Tibial nerve (tissue), 4 donors: ENCODE measurements around the gene CCDC197. TPM values are rescaled to one million over a fixed set of nuclear protein-coding genes. Genes with fewer than 3 reads are reported as not detected.
A peak's percentile ranks its signal among the peaks of the same experiment; 100 is the strongest.

Source experiments
- DNase-seq, 2 donors: peaks; one replicate each; pipeline ENCODE4 v3.0.0-alpha.2; 2019; ENCODE audit warnings: low spot score in 2 of 2
- H3K27ac ChIP-seq, 4 donors: fragments of 200-600 bp; sonication (generic) in 3 of 4; one replicate each; pipeline ENCODE4 v1.5.1; 2017 to 2019; ENCODE audit warnings: mild to moderate bottlenecking in 1 of 4
- H3K27me3 ChIP-seq, 2 donors: fragments of 200-600 bp; sonication (generic) in 1 of 2; one replicate each; pipeline versions ENCODE4 v1.5.1 to v1.6.0; 2017 to 2019
- H3K36me3 ChIP-seq, 3 donors: fragments of 200-600 bp; sonication (generic); one replicate each; pipeline ENCODE4 v1.5.1; 2018 to 2019
- H3K4me1 ChIP-seq, 4 donors: fragments of 200-600 bp; sonication (generic) in 3 of 4; one replicate each; pipeline ENCODE4 v1.5.1; 2017 to 2019
- H3K4me3 ChIP-seq, 4 donors: fragments of 200-600 bp; sonication (generic) in 3 of 4; one replicate each; pipeline ENCODE4 v1.5.1; 2017 to 2019; ENCODE audit warnings: mild to moderate bottlenecking in 1 of 4, moderate library complexity in 1 of 4
- H3K9me3 ChIP-seq, 4 donors: fragments of 200-600 bp; sonication (generic) in 3 of 4; one replicate each; pipeline ENCODE4 v1.5.1; 2017 to 2019
- CTCF ChIP-seq, 5 experiments: fragments of 200-600 bp in 3 of 5; fragments of 450-650 bp in 2 of 5; sonication (generic) in 3 of 5; IDR thresholded peaks; one replicate each; pipeline ENCODE4 v1.5.1; 2016 to 2019; ENCODE audit warnings: antibody characterized with exemption in 5 of 5, mild to moderate bottlenecking in 3 of 5, moderate library complexity in 2 of 5
- EP300 ChIP-seq, 2 donors: sonication (generic); formaldehyde crosslinking; IDR thresholded peaks; one replicate each; pipeline ENCODE4 v1.6.1; 2017; ENCODE audit warnings: antibody characterized with exemption in 2 of 2, mild to moderate bottlenecking in 1 of 2
- POLR2A ChIP-seq, 2 donors: fragments of 450-650 bp; IDR thresholded peaks; one replicate each; pipeline ENCODE4 v1.6.1; 2017; ENCODE audit warnings: antibody characterized with exemption in 2 of 2, mild to moderate bottlenecking in 2 of 2, moderate library complexity in 2 of 2
- WGBS, 2 donors: methylation state at CpG; one replicate each; pipeline ENCODE4 v1.1.5; 2018; 5-methylcytosine and 5-hydroxymethylcytosine counted together
- total RNA-seq, 4 donors: library from RNA; depleted of rRNA; stranded (reverse); fragments of >200 nt; gene quantifications; one replicate each; pipeline ENCODE4 v1.1.0, GENCODE V29; 2016

Gene CCDC197
- total RNA-seq, 4 donors from 2014 or later, result not detected

DNA sequence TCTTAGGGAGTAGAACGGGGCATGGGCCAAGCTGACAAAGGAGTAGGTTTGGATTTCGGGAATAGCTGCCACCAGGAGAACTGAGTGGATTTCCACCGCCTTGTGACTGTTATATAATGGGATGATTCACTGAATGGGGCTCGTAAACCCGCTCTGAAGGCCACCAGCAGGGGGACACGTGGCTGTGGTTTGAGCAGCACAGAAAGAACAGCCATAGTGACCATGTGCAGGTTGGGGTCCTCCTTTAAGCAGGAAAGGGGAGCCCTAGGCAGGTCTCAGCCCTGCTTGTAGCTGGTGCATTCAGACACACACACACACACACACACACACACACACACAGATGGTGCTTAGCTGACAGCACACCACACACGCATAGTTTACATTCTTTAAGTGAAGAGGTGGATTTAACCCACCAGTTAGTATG is 12.1 kb upstream of the CCDC197 start:
- H3K27me3 ChIP-seq, result no peaks in the 10 kb centered on the region
- DNase-seq, result no peak
- peak in 1 of 2 donors; percentile 8 for TF ChIP-seq EP300 (IDR thresholded peaks at IDR 0.05)
- TF ChIP-seq CTCF (IDR thresholded peaks at IDR 0.05), result peak in 1 of 5 experiments; percentile 25
- TF ChIP-seq POLR2A (IDR thresholded peaks at IDR 0.05), result no peak
- H3K9me3 ChIP-seq, result no peaks in the 10 kb centered on the region
- H3K4me1 ChIP-seq, result no peaks in the 10 kb centered on the region
- H3K36me3 ChIP-seq, result no peaks in the 10 kb centered on the region
- H3K4me3 ChIP-seq, result no peak overlapping the region
- no peak overlapping the region for H3K27ac ChIP-seq
- 21 to 32% methylated on average over 6 to 7 of the region's 7 CpGs for WGBS, 2 donors

- H3K36me3 ChIP-seq, result no peaks in the 10 kb centered on the region
- no peaks in the 10 kb centered on the region for H3K4me1 ChIP-seq
- H3K27me3 ChIP-seq, result no peaks in the 10 kb centered on the region
- H3K27ac ChIP-seq, result no peak overlapping the region
- no peak for TF ChIP-seq POLR2A (IDR thresholded peaks at IDR 0.05)
- TF ChIP-seq CTCF (IDR thresholded peaks at IDR 0.05), result no peak
- no peak for TF ChIP-seq EP300 (IDR thresholded peaks at IDR 0.05)
- DNase-seq, result no peak
- 64% methylated on average over 8 to 9 of the region's 9 CpGs for WGBS, 2 donors
- H3K4me3 ChIP-seq, result no peak overlapping the region
- no peaks in the 10 kb centered on the region for H3K9me3 ChIP-seq
These were observed 10.1 kb upstream of the CCDC197 start for GRCh38 chr14:93986955-93987354.

DNA sequence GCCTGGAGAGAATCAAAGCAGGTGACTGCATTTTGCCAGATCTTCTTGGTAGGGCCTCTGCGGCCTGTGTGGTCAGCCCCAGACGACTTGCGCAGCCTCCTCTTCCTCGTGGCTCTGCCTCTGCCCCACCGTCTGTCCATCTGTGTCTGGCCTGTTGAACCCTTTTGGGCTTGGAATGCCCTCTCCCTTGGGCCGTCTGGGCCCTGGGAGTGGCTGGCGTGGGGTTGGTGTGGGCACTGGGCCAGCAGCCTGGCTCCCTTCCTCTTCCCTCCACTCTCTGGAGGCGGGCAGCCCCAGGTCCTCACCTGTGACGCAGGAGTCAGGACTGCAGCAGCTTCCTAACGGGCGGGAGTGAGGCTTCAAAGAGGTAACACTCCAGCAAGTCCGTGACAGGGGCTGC is 9.7 kb upstream of the CCDC197 start:
- DNase-seq, result no peak
- Histone ChIP-seq H3K27ac (no peak overlapping the region), H3K27me3 (no peaks in the 10 kb centered on the region), H3K4me3 (no peak overlapping the region), H3K9me3 (no peaks in the 10 kb centered on the region), H3K36me3 (no peaks in the 10 kb centered on the region), H3K4me1 (no peaks in the 10 kb centered on the region)
- TF ChIP-seq CTCF (IDR thresholded peaks at IDR 0.05) (no peak), POLR2A (IDR thresholded peaks at IDR 0.05) (no peak), EP300 (IDR thresholded peaks at IDR 0.05) (no peak)
- WGBS, 2 donors, result 59% methylated on average over 11 to 12 of the region's 12 CpGs

DNA sequence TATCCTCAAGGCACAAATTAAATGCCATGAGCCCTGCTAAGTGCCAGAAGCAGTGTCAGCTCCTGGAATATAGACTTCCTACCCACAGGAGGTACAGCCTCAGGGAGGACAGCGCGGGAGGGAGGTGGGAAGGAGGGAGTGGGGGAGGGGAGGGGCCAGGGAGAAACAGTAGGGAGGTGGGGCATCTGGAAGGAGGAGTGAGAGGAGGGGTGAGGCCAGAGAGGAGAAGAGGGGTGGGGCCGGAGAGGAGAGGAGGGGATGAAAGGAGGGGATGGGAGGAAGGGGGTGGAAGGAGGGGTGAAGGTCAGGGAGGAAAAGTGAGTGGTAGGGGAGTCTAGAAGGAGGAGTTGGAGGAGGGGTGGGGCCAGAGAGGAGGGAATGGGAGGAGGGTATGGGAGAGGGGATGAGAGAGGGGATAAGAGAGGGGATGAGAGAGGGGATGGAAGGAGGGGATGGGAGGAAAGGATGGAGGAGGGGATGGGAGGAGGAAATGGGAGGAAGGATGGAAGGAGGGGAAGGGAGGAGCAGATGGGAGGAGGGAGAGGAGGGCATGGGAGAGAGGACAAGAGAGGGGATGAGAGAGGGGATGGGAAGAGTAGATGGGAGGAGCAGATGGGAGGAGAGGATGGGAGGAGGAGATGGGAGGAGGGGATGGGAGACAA is 9.2 kb upstream of the CCDC197 start:
- H3K36me3 ChIP-seq, result no peaks in the 10 kb centered on the region
- TF ChIP-seq CTCF (IDR thresholded peaks at IDR 0.05) (no peak), POLR2A (IDR thresholded peaks at IDR 0.05) (no peak), EP300 (IDR thresholded peaks at IDR 0.05) (no peak)
- no peak overlapping the region for H3K4me3 ChIP-seq
- H3K27me3 ChIP-seq, result no peaks in the 10 kb centered on the region
- H3K4me1 ChIP-seq, result no peaks in the 10 kb centered on the region
- H3K9me3 ChIP-seq, result no peaks in the 10 kb centered on the region
- H3K27ac ChIP-seq, result no peak overlapping the region
- 70 to 76% methylated on average over 3 of the region's 3 CpGs for WGBS, 2 donors
- DNase-seq, result no peak

GRCh38 chr14:93989939-93990338 is 7.2 kb upstream of the CCDC197 start:
- H3K36me3 ChIP-seq, result no peaks in the 10 kb centered on the region
- H3K9me3 ChIP-seq, result no peaks in the 10 kb centered on the region
- H3K27ac ChIP-seq, result no peak overlapping the region
- no peak for TF ChIP-seq POLR2A (IDR thresholded peaks at IDR 0.05)
- TF ChIP-seq CTCF (IDR thresholded peaks at IDR 0.05), result no peak
- no peak for TF ChIP-seq EP300 (IDR thresholded peaks at IDR 0.05)
- 56 to 60% methylated on average over 4 of the region's 4 CpGs for WGBS, 2 donors
- no peak overlapping the region for H3K4me3 ChIP-seq
- no peaks in the 10 kb centered on the region for H3K27me3 ChIP-seq
- no peak for DNase-seq
- H3K4me1 ChIP-seq, result no peaks in the 10 kb centered on the region
